H1 (cell line): ENCODE results near the gene RNF41. TPM values are rescaled to one million over a fixed set of nuclear protein-coding genes. Genes with fewer than 3 reads are reported as not detected.

ENCODE experiments used
- CTCF ChIP-seq, 3 experiments: IDR thresholded peaks; 1 replicate in 2 of 3; 2 replicates in 1 of 3; pipeline versions ENCODE4 v1.5.1 to v1.6.1; 2011; ENCODE audit warnings: low read length in 3 of 3, mild to moderate bottlenecking in 3 of 3, inconsistent platforms in 2 of 3, low read depth in 1 of 3, moderate library complexity in 1 of 3; ENCODE audit not compliant: insufficient read depth in 1 of 3; ENCODE audit errors: control extremely low read depth in 1 of 3
- GTF2F1 ChIP-seq: IDR thresholded peaks from 2 replicates; pipeline ENCODE4 v1.6.1; 2012; ENCODE audit warnings: low read depth, low read length, improper control_type of control experiment, borderline replicate concordance
- KDM1A ChIP-seq: fragments of 200-600, 300-600 bp; sonication (generic); IDR thresholded peaks from 2 replicates; pipeline ENCODE4 v1.7.1; 2016; ENCODE audit warnings: mild to moderate bottlenecking, low read length, borderline replicate concordance
- RNF2 ChIP-seq: fragments of 200-900, 300-1000 bp; sonication (generic); IDR thresholded peaks from 2 replicates; pipeline ENCODE4 v1.7.1; 2016; ENCODE audit warnings: borderline replicate concordance, low read depth, mild to moderate bottlenecking, antibody characterized with exemption, low read length; ENCODE audit not compliant: poor library complexity, severe bottlenecking; ENCODE audit errors: missing control alignments
- RXRA ChIP-seq: IDR thresholded peaks from 2 replicates; pipeline ENCODE4 v1.6.1; 2011; ENCODE audit warnings: low read depth, mild to moderate bottlenecking, low read length, moderate library complexity; ENCODE audit not compliant: insufficient read depth
- SAP30 ChIP-seq: fragments of 300-600 bp; sonication (generic); IDR thresholded peaks from 2 replicates; pipeline ENCODE4 v1.7.1; 2012; ENCODE audit warnings: low read length, moderate library complexity, mild to moderate bottlenecking, inconsistent platforms; ENCODE audit not compliant: insufficient read depth, insufficient replicate concordance
- SP1 ChIP-seq: IDR thresholded peaks from 2 replicates; pipeline ENCODE4 v1.6.1; 2011; ENCODE audit warnings: low read depth, low read length
- YY1 ChIP-seq: IDR thresholded peaks from 2 replicates; pipeline ENCODE4 v1.6.1; 2011; ENCODE audit warnings: low read depth, mild to moderate bottlenecking, low read length
- ZNF274 ChIP-seq: IDR thresholded peaks from 2 replicates; pipeline ENCODE4 v1.7.0; 2012; ENCODE audit warnings: low read length, borderline replicate concordance; ENCODE audit errors: extremely low read depth
- polyA plus RNA-seq, 7 experiments: library from polyadenylated mRNA; depleted of rRNA in 3 of 7; stranded (reverse) in 5 of 7; unstranded in 2 of 7; fragments of >200 nt in 5 of 7; fragments of 200-250 nt in 2 of 7; gene quantifications; 1 replicate in 5 of 7; 2 replicates in 1 of 7; 4 replicates in 1 of 7; pipeline versions ENCODE4 v1.2.1 to v1.2.3, GENCODE V29; 2011 to 2013; ENCODE audit warnings: missing spikeins in 2 of 7, mixed read lengths in 2 of 7
- total RNA-seq: library from RNA; stranded (reverse); fragmentation: NEBNext Ultra II Directional; extraction: Animal tissue kit (Norgen Biotek cat#: 25700); gene quantifications from 2 replicates; pipeline ENCODE4 v1.2.1, GENCODE V29; 2021

The RNF41 gene
- total and polyA plus RNA-seq, 2 of the 8 experiments (the other 6 are each of a cell fraction or from before 2014, with no cell fraction given), result 55.5 to 98.6 TPM

GRCh38 chr12:56193025-56193578 lies 28.6 kb downstream of the RNF41 start (continued):
- no peak for TF ChIP-seq RXRA
- peak; percentile 95 for TF ChIP-seq YY1
- no peak for TF ChIP-seq SAP30
- no peak for TF ChIP-seq KDM1A
- TF ChIP-seq RNF2, result no peak
- peak in 2 of 3 experiments; percentile 76 to 83; a peak in 3 of 4 replicates for TF ChIP-seq CTCF (IDR thresholded peaks at IDR 0.05; ENCODE audit: control extremely low read depth in 1 of 3, insufficient read depth in 1 of 3, low read depth in 1 of 3, low read length in 3 of 3)
- TF ChIP-seq SP1, result 0 out of 2 replicates have a peak, but pooled peaks have one; percentile 20
- TF ChIP-seq GTF2F1, result no peak
- TF ChIP-seq ZNF274, result no peak
